B cell (primary cell): ENCODE results near the gene OBP2B. TPM values are rescaled to one million over a fixed set of nuclear protein-coding genes. Genes with fewer than 3 reads are reported as not detected.

Experiments used
- ATAC-seq: fragments of 200-7000 bp; cut with Tn5 transposase; one replicate; pipeline ENCODE4 v1.10.0; 2021; ENCODE audit warnings: low read depth, mild to moderate bottlenecking, moderate number of reproducible peaks, moderate library complexity
- CTCF ChIA-PET: fragments of 350-600 bp; sonication (Branson Sonifier 250); formaldehyde crosslinking; loops from one replicate; lab custom pipeline; 2021; ENCODE audit warnings: antibody characterized with exemption, inconsistent platforms; lab: Charles Lee
- POLR2A ChIA-PET: fragments of 350-600 bp; sonication (Branson Sonifier 250); formaldehyde crosslinking; loops from one replicate; lab custom pipeline; 2021; ENCODE audit warnings: antibody characterized with exemption; lab: Charles Lee
- DNase-seq: peaks from one replicate; pipeline ENCODE4 v3.0.0; 2013
- H2AFZ ChIP-seq: 2 replicates; pipeline ENCODE4 v1.6.1; 2012; ENCODE audit warnings: mild to moderate bottlenecking, low read depth, low read length; ENCODE audit not compliant: insufficient read depth, poor library complexity, severe bottlenecking
- H3K27ac ChIP-seq, 2 donors: 1 replicate in 1 of 2; 2 replicates in 1 of 2; pipeline ENCODE4 v1.5.1; 2012 to 2013; ENCODE audit warnings: low read length in 2 of 2, mild to moderate bottlenecking in 2 of 2, moderate library complexity in 1 of 2
- H3K27me3 ChIP-seq, 4 experiments: fragments of 200-600 bp in 1 of 4; sonication (generic) in 1 of 4; replicated peaks in 1 of 4; 1 replicate in 2 of 4; 2 replicates in 2 of 4; pipeline versions ENCODE4 v1.6.1 to v1.7.0; 2013 to 2016; ENCODE audit warnings: low read length in 3 of 4, mild to moderate bottlenecking in 2 of 4, mixed read lengths in 1 of 4, moderate library complexity in 1 of 4; ENCODE audit not compliant: insufficient read depth in 4 of 4, control insufficient read depth in 3 of 4; ENCODE audit errors: control extremely low read depth in 1 of 4
- H3K36me3 ChIP-seq, 2 experiments: replicated peaks in 1 of 2; 1 replicate in 1 of 2; 2 replicates in 1 of 2; pipeline versions ENCODE4 v1.6.1 to v1.7.1; 2013; ENCODE audit warnings: low read length in 1 of 2; ENCODE audit not compliant: insufficient read depth in 2 of 2, control insufficient read depth in 1 of 2; ENCODE audit errors: control extremely low read depth in 1 of 2, extremely low read depth in 1 of 2
- H3K4me1 ChIP-seq, 2 donors: fragments of 200-600 bp in 1 of 2; sonication (generic) in 1 of 2; 1 replicate in 1 of 2; 2 replicates in 1 of 2; pipeline versions ENCODE4 v1.5.1 to v1.6.1; 2013 to 2017; ENCODE audit warnings: low read length in 2 of 2; ENCODE audit not compliant: control insufficient read depth in 2 of 2, insufficient read depth in 2 of 2
- H3K4me2 ChIP-seq: replicated peaks from 2 replicates; pipeline ENCODE3; 2012; ENCODE audit warnings: mild to moderate bottlenecking, low read depth, low read length; ENCODE audit not compliant: poor library complexity, severe bottlenecking
- H3K4me3 ChIP-seq, 5 experiments: fragments of 200-600 bp in 1 of 5; sonication (generic) in 1 of 5; 1 replicate in 3 of 5; 2 replicates in 2 of 5; pipeline versions ENCODE4 v1.5.1 to v1.7.0; 2011 to 2016; ENCODE audit warnings: low read length in 4 of 5, mild to moderate bottlenecking in 4 of 5, low read depth in 2 of 5, control low read depth in 1 of 5, moderate library complexity in 1 of 5; ENCODE audit not compliant: insufficient read depth in 1 of 5; ENCODE audit errors: control extremely low read depth in 1 of 5, extremely low read depth in 1 of 5
- H3K79me2 ChIP-seq: fragments of 200-600 bp; sonication (generic); one replicate; pipeline ENCODE4 v1.6.0; 2016; ENCODE audit warnings: low read length; ENCODE audit not compliant: control insufficient read depth, insufficient read depth
- H3K9ac ChIP-seq: fragments of 200-600 bp; sonication (generic); 2 replicates; pipeline ENCODE4 v1.6.1; 2017; ENCODE audit warnings: mild to moderate bottlenecking, low read length, moderate library complexity
- H3K9me3 ChIP-seq, 3 donors: one replicate each; pipeline versions ENCODE4 v1.6.1 to v1.7.1; 2013; ENCODE audit warnings: low read length in 2 of 3; ENCODE audit not compliant: control insufficient read depth in 2 of 3, insufficient read depth in 1 of 3; ENCODE audit errors: control extremely low read depth in 1 of 3
- H4K20me1 ChIP-seq: 2 replicates; pipeline ENCODE4 v1.6.0; 2012; ENCODE audit warnings: mild to moderate bottlenecking, low read length; ENCODE audit not compliant: insufficient read depth, control insufficient read depth, poor library complexity, severe bottlenecking
- H3K27ac Mint-ChIP-seq: one replicate; pipeline ENCODE4 v1.8.0; 2021; ENCODE audit warnings: mixed read lengths
- H3K27me3 Mint-ChIP-seq: one replicate; pipeline ENCODE4 v1.8.0; 2021; ENCODE audit warnings: mixed read lengths
- H3K4me1 Mint-ChIP-seq: one replicate; pipeline ENCODE4 v1.8.0; 2021; ENCODE audit warnings: mixed read lengths
- H3K4me3 Mint-ChIP-seq: one replicate; pipeline ENCODE4 v1.8.0; 2021; ENCODE audit warnings: mixed read lengths
- H3K9me3 Mint-ChIP-seq: one replicate; pipeline ENCODE4 v1.8.0; 2022; ENCODE audit warnings: mixed read lengths; ENCODE audit not compliant: insufficient read depth
- CTCF ChIP-seq: fragments of 200-600 bp; IDR thresholded peaks from one replicate; pipeline ENCODE4 v1.8.0; 2022; ENCODE audit warnings: antibody characterized with exemption, mild to moderate bottlenecking
- EZH2 ChIP-seq: IDR thresholded peaks from 2 replicates; pipeline ENCODE4 v1.6.1; 2012; ENCODE audit warnings: borderline replicate concordance, low read depth, mild to moderate bottlenecking, moderate library complexity, low read length; ENCODE audit not compliant: insufficient read depth, poor library complexity, severe bottlenecking
- WGBS: methylation state at CpG from one replicate; pipeline ENCODE4 v1.1.5; 2013; ENCODE audit warnings: missing lambda C conversion rate; ENCODE audit not compliant: insufficient coverage; 5-methylcytosine and 5-hydroxymethylcytosine counted together
- intact Hi-C: fragments of 100-400 bp; cut with micrococcal nuclease; formaldehyde crosslinking; loops from one replicate; pipeline ENCODE4 v1.10.0; 2022
- polyA plus RNA-seq: library from polyadenylated mRNA; depleted of rRNA; stranded (reverse); fragments of >200 nt; gene quantifications from 2 replicates; pipeline ENCODE4 v1.2.3, GENCODE V29; 2012
- total RNA-seq, 2 donors: library from RNA; stranded (reverse); fragments of 120-200 nt in 1 of 2; gene quantifications; 1 replicate in 1 of 2; 2 replicates in 1 of 2; pipeline versions ENCODE4 v1.2.3 to v1.2.4, GENCODE V29; 2013 to 2022

The OBP2B gene
- total and polyA plus RNA-seq, 2 donors (not counting 1 experiment from before 2014, with no cell fraction given), result not detected

- Histone ChIP-seq H3K4me3 (no peak overlapping the region), H3K79me2 (peaks cover 7% of the 10 kb centered on the region), H2AFZ (no peak overlapping the region), H3K4me2 (no peak overlapping the region), H4K20me1 (no peaks in the 10 kb centered on the region), H3K36me3 (no peaks in the 10 kb centered on the region), H3K9me3 (peaks cover 0 to 3% (median 0%) of the 10 kb centered on the region in 3 donors), H3K4me1 (peaks cover 23 to 33% of the 10 kb centered on the region in 2 donors), H3K9ac (no peak overlapping the region), H3K27ac (no peak overlapping the region), H3K27me3 (peaks cover 0 to 20% (median 5%) of the 10 kb centered on the region in 4 experiments)
- peaks cover 24% of the 10 kb centered on the region for H3K4me1 Mint-ChIP-seq
- no peak for DNase-seq
- ChIA-PET POLR2A (no interaction called here), CTCF (interaction anchor here (1.0 to 2.7 kb wide), 6 partner anchors 10 to 146 kb away, joined by 3 to 10 read pairs (median 4); no protein-coding TSS in a partner anchor)
- no peak overlapping the region for H3K4me3 Mint-ChIP-seq
- no peak overlapping the region for H3K27ac Mint-ChIP-seq
- H3K9me3 Mint-ChIP-seq, result no peaks in the 10 kb centered on the region
- H3K27me3 Mint-ChIP-seq, result peaks cover 20% of the 10 kb centered on the region
- intact Hi-C loops, result no loop called here
- WGBS, result 87% methylated on average over 3 of the region's 3 CpGs
- no peak for ATAC-seq
- TF ChIP-seq CTCF (no peak), EZH2 (no peak)
Observed at GRCh38 chr9:133167769-133168168, 41.3 kb downstream of the OBP2B start.

- H3K27ac Mint-ChIP-seq, result no peak overlapping the region
- H3K4me1 Mint-ChIP-seq, result peaks cover 27% of the 10 kb centered on the region
- no peak overlapping the region for H3K4me3 Mint-ChIP-seq
- DNase-seq, result no peak
- H2AFZ ChIP-seq, result no peak overlapping the region
- H3K4me2 ChIP-seq, result no peak overlapping the region
- peaks cover 0 to 20% (median 5%) of the 10 kb centered on the region in 4 experiments for H3K27me3 ChIP-seq
- H3K4me3 ChIP-seq, result no peak overlapping the region
- POLR2A ChIA-PET, result no interaction called here
- H3K27ac ChIP-seq, result no peak overlapping the region
- no peaks in the 10 kb centered on the region for H3K9me3 Mint-ChIP-seq
- no peaks in the 10 kb centered on the region for H4K20me1 ChIP-seq
- no peaks in the 10 kb centered on the region for H3K36me3 ChIP-seq
- H3K79me2 ChIP-seq, result peaks cover 7% of the 10 kb centered on the region
- peaks cover 18% of the 10 kb centered on the region for H3K27me3 Mint-ChIP-seq
- TF ChIP-seq CTCF (no peak), EZH2 (no peak)
- no peak for ATAC-seq
- CTCF ChIA-PET, result interaction anchor here (1.0 to 2.7 kb wide), 5 partner anchors 9 to 23 kb away, joined by 3 to 10 read pairs (median 5); no protein-coding TSS in a partner anchor
- intact Hi-C loops, result no loop called here
- H3K9ac ChIP-seq, result no peak overlapping the region
- peaks cover 27 to 38% of the 10 kb centered on the region in 2 donors for H3K4me1 ChIP-seq
- H3K9me3 ChIP-seq, result peaks cover 0 to 3% (median 0%) of the 10 kb centered on the region in 3 donors
- WGBS, result 90% methylated on average over 2 of the region's 3 CpGs
Observed at GRCh38 chr9:133167096-133167730, 41.8 kb downstream of the OBP2B start.
